ENCODE measurements around the gene KIAA1671.
A peak's percentile ranks its signal among the peaks of the same experiment; 100 is the strongest.
"Not testable (repeated sequence)": the region's sequence is repeated elsewhere in the genome, so short reads cannot be mapped to it uniquely, and the experiment has no call there.

Gene KIAA1671

GRCh38 chr22:24951942-24952836 lies at the start of gene KIAA1671:
KIAA1671 (plus strand) TSS chr22:24952716; CDS start chr22:25028000, 75,284 bp downstream.
- Histone ChIP-seq H3K36me3 (ENCODE audit: control insufficient read depth, insufficient read depth, low read length) (no peaks in the 10 kb centered on the region), H3K27me3 (ENCODE audit: control insufficient read depth, insufficient read depth, low read length) (no peaks in the 10 kb centered on the region), H3K4me1 (ENCODE audit: control insufficient read depth, insufficient read depth, low read length) (peaks cover 5% of the 10 kb centered on the region), H3K9ac (ENCODE audit: low read depth, low read length) (peak within 1 kb of the TSS; percentile 97), H3K9me3 (ENCODE audit: control insufficient read depth, insufficient read depth, low read length) (no peaks in the 10 kb centered on the region), H3K4me3 (ENCODE audit: low read depth, low read length) (peak within 1 kb of the TSS; percentile 91)

GRCh38 chr22:24905909-24906308 lies 46.6 kb upstream of the KIAA1671 start:
- Histone ChIP-seq H3K36me3 (ENCODE audit: control insufficient read depth, insufficient read depth, low read length) (no peaks in the 10 kb centered on the region), H3K4me3 (ENCODE audit: low read depth, low read length) (no peak overlapping the region), H3K4me1 (ENCODE audit: control insufficient read depth, insufficient read depth, low read length) (no peaks in the 10 kb centered on the region), H3K9ac (ENCODE audit: low read depth, low read length) (no peak overlapping the region), H3K9me3 (ENCODE audit: control insufficient read depth, insufficient read depth, low read length) (no peaks in the 10 kb centered on the region), H3K27me3 (ENCODE audit: control insufficient read depth, insufficient read depth, low read length) (no peaks in the 10 kb centered on the region)

GRCh38 chr22:24907101-24907500 lies 45.4 kb upstream of the KIAA1671 start:
- H3K36me3 ChIP-seq (ENCODE audit: control insufficient read depth, insufficient read depth, low read length); H3K9ac ChIP-seq (ENCODE audit: low read depth, low read length): not testable (repeated sequence)

GRCh38 chr22:24920029-24920428 lies 32.5 kb upstream of the KIAA1671 start:
- peaks cover 5% of the 10 kb centered on the region for H3K36me3 ChIP-seq (ENCODE audit: control insufficient read depth, insufficient read depth, low read length)
- no peaks in the 10 kb centered on the region for H3K4me1 ChIP-seq (ENCODE audit: control insufficient read depth, insufficient read depth, low read length)
- no peaks in the 10 kb centered on the region for H3K27me3 ChIP-seq (ENCODE audit: control insufficient read depth, insufficient read depth, low read length)
- no peaks in the 10 kb centered on the region for H3K9me3 ChIP-seq (ENCODE audit: control insufficient read depth, insufficient read depth, low read length)
- H3K4me3 ChIP-seq (ENCODE audit: low read depth, low read length), result no peak overlapping the region
- no peak overlapping the region for H3K9ac ChIP-seq (ENCODE audit: low read depth, low read length)

More at GRCh38 chr22:24907101-24907500, 45.4 kb upstream of the KIAA1671 start:
- not testable (repeated sequence) for H3K9me3 ChIP-seq (ENCODE audit: control insufficient read depth, insufficient read depth, low read length); H3K27me3 ChIP-seq (ENCODE audit: control insufficient read depth, insufficient read depth, low read length); H3K4me3 ChIP-seq (ENCODE audit: low read depth, low read length); H3K4me1 ChIP-seq (ENCODE audit: control insufficient read depth, insufficient read depth, low read length)

GRCh38 chr22:24925586-24926427 lies 26.7 kb upstream of the KIAA1671 start:
- Histone ChIP-seq H3K4me1 (ENCODE audit: control insufficient read depth, insufficient read depth, low read length) (peaks cover 7% of the 10 kb centered on the region), H3K4me3 (ENCODE audit: low read depth, low read length) (peak overlapping the region; percentile 12), H3K27me3 (ENCODE audit: control insufficient read depth, insufficient read depth, low read length) (no peaks in the 10 kb centered on the region), H3K9me3 (ENCODE audit: control insufficient read depth, insufficient read depth, low read length) (no peaks in the 10 kb centered on the region), H3K9ac (ENCODE audit: low read depth, low read length) (no peak overlapping the region), H3K36me3 (ENCODE audit: control insufficient read depth, insufficient read depth, low read length) (peaks cover 3% of the 10 kb centered on the region)

GRCh38 chr22:24926428-24926725 lies 26.1 kb upstream of the KIAA1671 start:
- Histone ChIP-seq H3K27me3 (ENCODE audit: control insufficient read depth, insufficient read depth, low read length) (no peaks in the 10 kb centered on the region), H3K9me3 (ENCODE audit: control insufficient read depth, insufficient read depth, low read length) (no peaks in the 10 kb centered on the region), H3K4me3 (ENCODE audit: low read depth, low read length) (no peak overlapping the region), H3K36me3 (ENCODE audit: control insufficient read depth, insufficient read depth, low read length) (peaks cover 3% of the 10 kb centered on the region), H3K9ac (ENCODE audit: low read depth, low read length) (no peak overlapping the region), H3K4me1 (ENCODE audit: control insufficient read depth, insufficient read depth, low read length) (peaks cover 7% of the 10 kb centered on the region)

GRCh38 chr22:24926849-24927579 lies 25.5 kb upstream of the KIAA1671 start:
- Histone ChIP-seq H3K36me3 (ENCODE audit: control insufficient read depth, insufficient read depth, low read length) (peaks cover 3% of the 10 kb centered on the region), H3K4me3 (ENCODE audit: low read depth, low read length) (no peak overlapping the region), H3K27me3 (ENCODE audit: control insufficient read depth, insufficient read depth, low read length) (no peaks in the 10 kb centered on the region), H3K9me3 (ENCODE audit: control insufficient read depth, insufficient read depth, low read length) (no peaks in the 10 kb centered on the region), H3K9ac (ENCODE audit: low read depth, low read length) (no peak overlapping the region), H3K4me1 (ENCODE audit: control insufficient read depth, insufficient read depth, low read length) (peaks cover 7% of the 10 kb centered on the region)

- Histone ChIP-seq H3K9me3 (ENCODE audit: control insufficient read depth, insufficient read depth, low read length) (no peaks in the 10 kb centered on the region), H3K27me3 (ENCODE audit: control insufficient read depth, insufficient read depth, low read length) (no peaks in the 10 kb centered on the region), H3K9ac (ENCODE audit: low read depth, low read length) (no peak overlapping the region), H3K36me3 (ENCODE audit: control insufficient read depth, insufficient read depth, low read length) (no peaks in the 10 kb centered on the region), H3K4me3 (ENCODE audit: low read depth, low read length) (no peak overlapping the region), H3K4me1 (ENCODE audit: control insufficient read depth, insufficient read depth, low read length) (peaks cover 7% of the 10 kb centered on the region)
Observed at GRCh38 chr22:24928322-24928721, 24.2 kb upstream of the KIAA1671 start.

- Histone ChIP-seq H3K36me3 (ENCODE audit: control insufficient read depth, insufficient read depth, low read length) (no peaks in the 10 kb centered on the region), H3K9me3 (ENCODE audit: control insufficient read depth, insufficient read depth, low read length) (no peaks in the 10 kb centered on the region), H3K9ac (ENCODE audit: low read depth, low read length) (no peak overlapping the region), H3K27me3 (ENCODE audit: control insufficient read depth, insufficient read depth, low read length) (no peaks in the 10 kb centered on the region), H3K4me1 (ENCODE audit: control insufficient read depth, insufficient read depth, low read length) (peaks cover 5% of the 10 kb centered on the region), H3K4me3 (ENCODE audit: low read depth, low read length) (no peak overlapping the region)
Observed at GRCh38 chr22:24930678-24931077, 21.8 kb upstream of the KIAA1671 start.

- Histone ChIP-seq H3K9ac (ENCODE audit: low read depth, low read length) (no peak overlapping the region), H3K27me3 (ENCODE audit: control insufficient read depth, insufficient read depth, low read length) (no peaks in the 10 kb centered on the region), H3K9me3 (ENCODE audit: control insufficient read depth, insufficient read depth, low read length) (no peaks in the 10 kb centered on the region), H3K4me3 (ENCODE audit: low read depth, low read length) (no peak overlapping the region), H3K36me3 (ENCODE audit: control insufficient read depth, insufficient read depth, low read length) (no peaks in the 10 kb centered on the region), H3K4me1 (ENCODE audit: control insufficient read depth, insufficient read depth, low read length) (peaks cover 3% of the 10 kb centered on the region)
Observed at GRCh38 chr22:24935771-24936483, 16.6 kb upstream of the KIAA1671 start.

GRCh38 chr22:24937114-24937513 lies 15.4 kb upstream of the KIAA1671 start:
- H3K36me3 ChIP-seq (ENCODE audit: control insufficient read depth, insufficient read depth, low read length), result no peaks in the 10 kb centered on the region
- H3K9ac ChIP-seq (ENCODE audit: low read depth, low read length), result no peak overlapping the region
- no peaks in the 10 kb centered on the region for H3K27me3 ChIP-seq (ENCODE audit: control insufficient read depth, insufficient read depth, low read length)
- H3K4me1 ChIP-seq (ENCODE audit: control insufficient read depth, insufficient read depth, low read length), result peaks cover 3% of the 10 kb centered on the region
- H3K9me3 ChIP-seq (ENCODE audit: control insufficient read depth, insufficient read depth, low read length), result no peaks in the 10 kb centered on the region
- no peak overlapping the region for H3K4me3 ChIP-seq (ENCODE audit: low read depth, low read length)
